ENCODE results near the gene CDC6. TPM values are rescaled to one million over a fixed set of nuclear protein-coding genes. Genes with fewer than 3 reads are reported as not detected.
A peak's percentile ranks its signal among the peaks of the same experiment; 100 is the strongest.
"Not testable (repeated sequence)": the region's sequence is repeated elsewhere in the genome, so short reads cannot be mapped to it uniquely, and the experiment has no call there.

Gene CDC6
- total RNA-seq, 1 donor from 2014 or later, result 18.2 TPM

GRCh38 chr17:40301315-40301714 lies 13.6 kb downstream of the CDC6 start:
- Mint-ChIP-seq H3K4me3 (ENCODE audit: unreplicated experiment) (no peak overlapping the region), H3K36me3 (ENCODE audit: low read depth, unreplicated experiment) (peaks cover 7% of the 10 kb centered on the region), H3K4me1 (ENCODE audit: unreplicated experiment) (peaks cover 6% of the 10 kb centered on the region), H3K9me3 (ENCODE audit: unreplicated experiment) (no peaks in the 10 kb centered on the region), H3K27ac (ENCODE audit: unreplicated experiment) (no peak overlapping the region), H3K27me3 (ENCODE audit: unreplicated experiment) (no peaks in the 10 kb centered on the region)
- no peak for TF ChIP-seq CTCF (IDR thresholded peaks at IDR 0.05; ENCODE audit: unreplicated experiment)
- no peak for DNase-seq (ENCODE audit: low spot score)

- Mint-ChIP-seq H3K27ac (ENCODE audit: unreplicated experiment) (no peak overlapping the region), H3K4me1 (ENCODE audit: unreplicated experiment) (peaks cover 6% of the 10 kb centered on the region), H3K9me3 (ENCODE audit: unreplicated experiment) (no peaks in the 10 kb centered on the region), H3K4me3 (ENCODE audit: unreplicated experiment) (peak overlapping the region; percentile 14), H3K36me3 (ENCODE audit: low read depth, unreplicated experiment) (no peaks in the 10 kb centered on the region), H3K27me3 (ENCODE audit: unreplicated experiment) (no peaks in the 10 kb centered on the region)
- peak; percentile 51 for TF ChIP-seq CTCF (IDR thresholded peaks at IDR 0.05; ENCODE audit: unreplicated experiment)
- DNase-seq (ENCODE audit: low spot score), result peak; percentile 62
These were observed 15.5 kb downstream of the CDC6 start for GRCh38 chr17:40303009-40303657.

- Mint-ChIP-seq H3K36me3 (ENCODE audit: low read depth, unreplicated experiment) (no peaks in the 10 kb centered on the region), H3K9me3 (ENCODE audit: unreplicated experiment) (no peaks in the 10 kb centered on the region), H3K4me1 (ENCODE audit: unreplicated experiment) (peaks cover 6% of the 10 kb centered on the region), H3K27ac (ENCODE audit: unreplicated experiment) (no peak overlapping the region), H3K27me3 (ENCODE audit: unreplicated experiment) (no peaks in the 10 kb centered on the region), H3K4me3 (ENCODE audit: unreplicated experiment) (peak overlapping the region; percentile 14)
- TF ChIP-seq CTCF (IDR thresholded peaks at IDR 0.05; ENCODE audit: unreplicated experiment), result no peak
- DNase-seq (ENCODE audit: low spot score), result no peak
These were observed 16.3 kb downstream of the CDC6 start for GRCh38 chr17:40303708-40304551.

GRCh38 chr17:40304552-40304863 lies 16.8 kb downstream of the CDC6 start:
- H3K4me3 Mint-ChIP-seq (ENCODE audit: unreplicated experiment); H3K27ac Mint-ChIP-seq (ENCODE audit: unreplicated experiment); DNase-seq (ENCODE audit: low spot score); H3K9me3 Mint-ChIP-seq (ENCODE audit: unreplicated experiment); H3K4me1 Mint-ChIP-seq (ENCODE audit: unreplicated experiment); H3K27me3 Mint-ChIP-seq (ENCODE audit: unreplicated experiment); H3K36me3 Mint-ChIP-seq (ENCODE audit: low read depth, unreplicated experiment): not testable (repeated sequence)

GRCh38 chr17:40304866-40305265 lies 17.2 kb downstream of the CDC6 start:
- not testable (repeated sequence) for H3K4me1 Mint-ChIP-seq (ENCODE audit: unreplicated experiment); H3K27me3 Mint-ChIP-seq (ENCODE audit: unreplicated experiment); H3K9me3 Mint-ChIP-seq (ENCODE audit: unreplicated experiment); H3K4me3 Mint-ChIP-seq (ENCODE audit: unreplicated experiment); DNase-seq (ENCODE audit: low spot score); H3K27ac Mint-ChIP-seq (ENCODE audit: unreplicated experiment); H3K36me3 Mint-ChIP-seq (ENCODE audit: low read depth, unreplicated experiment)

GRCh38 chr17:40306395-40306794 lies 18.7 kb downstream of the CDC6 start:
- no peak for DNase-seq (ENCODE audit: low spot score)
- no peaks in the 10 kb centered on the region for H3K36me3 Mint-ChIP-seq (ENCODE audit: low read depth, unreplicated experiment)
- no peaks in the 10 kb centered on the region for H3K9me3 Mint-ChIP-seq (ENCODE audit: unreplicated experiment)
- TF ChIP-seq CTCF (IDR thresholded peaks at IDR 0.05; ENCODE audit: unreplicated experiment), result no peak
- no peak overlapping the region for H3K4me3 Mint-ChIP-seq (ENCODE audit: unreplicated experiment)
- no peak overlapping the region for H3K27ac Mint-ChIP-seq (ENCODE audit: unreplicated experiment)
- peaks cover 20% of the 10 kb centered on the region for H3K4me1 Mint-ChIP-seq (ENCODE audit: unreplicated experiment)
- H3K27me3 Mint-ChIP-seq (ENCODE audit: unreplicated experiment), result peaks cover 6% of the 10 kb centered on the region
